IMR-90 (cell line): ENCODE measurements around the gene EPB41L4A. TPM values are rescaled to one million over a fixed set of nuclear protein-coding genes. Genes with fewer than 3 reads are reported as not detected.

ENCODE experiments used
- ATAC-seq: fragments of 200-7000 bp; cut with Tn5 transposase; 2 replicates; pipeline ENCODE4 v1.9.1; 2020; ENCODE audit warnings: low read depth, mild to moderate bottlenecking, moderate library complexity
- BruUV-seq: library from RNA; stranded (reverse); fragments of 400-500 nt; replicated peaks from 2 replicates; lab custom pipeline; 2021; lab: Mats Ljungman, UMichigan
- CTCF ChIA-PET: fragments of 300-600 bp; formaldehyde crosslinking; extraction: SDS; loops from one replicate; lab custom pipeline; 2021; ENCODE audit warnings: antibody characterized with exemption; lab: Yijun Ruan, JAX
- POLR2A ChIA-PET: fragments of 300-600 bp; sonication (Branson Sonifier 250); formaldehyde crosslinking; loops from one replicate; lab custom pipeline; 2022; ENCODE audit warnings: antibody characterized with exemption; ENCODE audit not compliant: unreplicated experiment; lab: Charles Lee
- DNase-seq: peaks from one replicate; pipeline ENCODE4 v3.0.0; 2013
- H2AFZ ChIP-seq: replicated peaks from 2 replicates; pipeline ENCODE3; 2013; ENCODE audit warnings: low read length, mild to moderate bottlenecking; ENCODE audit not compliant: poor library complexity
- H2AK5ac ChIP-seq: 2 replicates; pipeline ENCODE4 v1.6.1; 2013; ENCODE audit warnings: low read depth, low read length, inconsistent platforms
- H2AK9ac ChIP-seq: replicated peaks from 2 replicates; pipeline ENCODE3; 2013; ENCODE audit warnings: mild to moderate bottlenecking, low read depth, low read length, moderate library complexity; ENCODE audit not compliant: poor library complexity
- H2BK120ac ChIP-seq: 2 replicates; pipeline ENCODE4 v1.6.1; 2013; ENCODE audit warnings: low read depth, low read length, inconsistent platforms
- H2BK15ac ChIP-seq: 3 replicates; pipeline ENCODE4 v1.6.1; 2013; ENCODE audit warnings: low read depth, low read length, inconsistent platforms
- H2BK20ac ChIP-seq: 2 replicates; pipeline ENCODE4 v1.6.1; 2013; ENCODE audit warnings: low read depth, mild to moderate bottlenecking, inconsistent platforms, low read length, moderate library complexity
- H2BK5ac ChIP-seq: 2 replicates; pipeline ENCODE4 v1.6.1; 2013; ENCODE audit warnings: mild to moderate bottlenecking, low read depth, low read length, inconsistent platforms; ENCODE audit not compliant: poor library complexity, severe bottlenecking
- H3K14ac ChIP-seq: replicated peaks from 2 replicates; pipeline ENCODE4 v1.6.1; 2013; ENCODE audit warnings: low read depth, low read length, inconsistent platforms
- H3K18ac ChIP-seq: 2 replicates; pipeline ENCODE4 v1.6.1; 2013; ENCODE audit warnings: low read depth, low read length, control low read depth
- H3K23ac ChIP-seq: 2 replicates; pipeline ENCODE4 v1.6.1; 2013; ENCODE audit warnings: low read depth, low read length, inconsistent platforms
- H3K27ac ChIP-seq: 2 replicates; pipeline ENCODE4 v1.5.1; 2013; ENCODE audit warnings: mild to moderate bottlenecking, control low read depth, low read length; ENCODE audit not compliant: insufficient read depth
- H3K27me3 ChIP-seq: 2 replicates; pipeline ENCODE4 v1.6.1; 2013; ENCODE audit warnings: low read length; ENCODE audit not compliant: control insufficient read depth, insufficient read depth
- H3K36me3 ChIP-seq: 2 replicates; pipeline ENCODE4 v1.6.1; 2013; ENCODE audit warnings: low read length, mixed read lengths; ENCODE audit not compliant: control insufficient read depth, insufficient read depth
- H3K4ac ChIP-seq: 2 replicates; pipeline ENCODE4 v1.6.1; 2013; ENCODE audit warnings: low read depth, low read length, inconsistent platforms
- H3K4me1 ChIP-seq: 2 replicates; pipeline ENCODE4 v1.6.1; 2013; ENCODE audit warnings: low read length, mixed read lengths; ENCODE audit not compliant: control insufficient read depth, insufficient read depth
- H3K4me2 ChIP-seq: 2 replicates; pipeline ENCODE4 v1.6.1; 2013; ENCODE audit warnings: low read depth, mild to moderate bottlenecking, control low read depth, low read length, moderate library complexity
- H3K4me3 ChIP-seq: 2 replicates; pipeline ENCODE4 v1.5.1; 2013; ENCODE audit warnings: low read depth, mild to moderate bottlenecking, control low read depth, low read length, moderate library complexity; ENCODE audit not compliant: insufficient read depth
- H3K56ac ChIP-seq: 2 replicates; pipeline ENCODE4 v1.6.1; 2013; ENCODE audit warnings: low read length, inconsistent platforms; ENCODE audit not compliant: insufficient read depth; ENCODE audit errors: extremely low read depth
- H3K79me1 ChIP-seq, 2 experiments: 2 replicates each; pipeline ENCODE4 v1.6.1; 2013; ENCODE audit warnings: low read length in 2 of 2, inconsistent platforms in 1 of 2, low read depth in 1 of 2
- H3K9ac ChIP-seq: 2 replicates; pipeline ENCODE4 v1.6.1; 2013; ENCODE audit warnings: low read depth, low read length, control low read depth
- H3K9me1 ChIP-seq: 2 replicates; pipeline ENCODE4 v1.6.1; 2013; ENCODE audit warnings: low read length, inconsistent platforms; ENCODE audit not compliant: insufficient read depth
- H3K9me3 ChIP-seq: 2 replicates; pipeline ENCODE4 v1.6.1; 2013; ENCODE audit warnings: low read length; ENCODE audit not compliant: control insufficient read depth, insufficient read depth
- H4K20me1 ChIP-seq: 2 replicates; pipeline ENCODE4 v1.6.1; 2013; ENCODE audit warnings: low read length, inconsistent platforms; ENCODE audit not compliant: insufficient read depth
- H4K5ac ChIP-seq: 2 replicates; pipeline ENCODE4 v1.6.1; 2013; ENCODE audit warnings: mild to moderate bottlenecking, low read depth, low read length, control low read depth
- H4K8ac ChIP-seq, 2 experiments: 2 replicates each; pipeline ENCODE4 v1.6.1; 2013; ENCODE audit warnings: low read depth in 2 of 2, low read length in 2 of 2, control low read depth in 1 of 2, inconsistent platforms in 1 of 2
- H4K91ac ChIP-seq: 2 replicates; pipeline ENCODE4 v1.6.1; 2013; ENCODE audit warnings: low read depth, low read length, inconsistent platforms; ENCODE audit not compliant: insufficient read depth
- BHLHE40 ChIP-seq: fragments of 150-350 bp; IDR thresholded peaks from 2 replicates; pipeline ENCODE4 v1.6.1; 2016; ENCODE audit warnings: mild to moderate bottlenecking, low read depth, low read length
- CEBPB ChIP-seq: IDR thresholded peaks from 2 replicates; pipeline ENCODE4 v1.6.1; 2012; ENCODE audit warnings: low read depth, low read length, improper control_type of control experiment
- CHD1 ChIP-seq: IDR thresholded peaks from 2 replicates; pipeline ENCODE4 v1.6.1; 2012; ENCODE audit warnings: low read depth, low read length, improper control_type of control experiment
- CTCF ChIP-seq: conservative IDR thresholded peaks from 2 replicates; pipeline ENCODE4 v1.5.1; 2012; ENCODE audit warnings: mild to moderate bottlenecking, low read depth, low read length, improper control_type of control experiment
- FOS ChIP-seq: fragments of 150-350 bp; IDR thresholded peaks from 2 replicates; pipeline ENCODE4 v1.6.1; 2016; ENCODE audit warnings: low read depth, low read length
- MAFK ChIP-seq: IDR thresholded peaks from 2 replicates; pipeline ENCODE4 v1.6.1; 2012; ENCODE audit warnings: low read depth, low read length, improper control_type of control experiment
- MAZ ChIP-seq: IDR thresholded peaks from 2 replicates; pipeline ENCODE4 v1.6.1; 2012; ENCODE audit warnings: low read depth, mild to moderate bottlenecking, low read length, improper control_type of control experiment, moderate library complexity, borderline replicate concordance
- MXI1 ChIP-seq: IDR thresholded peaks from 2 replicates; pipeline ENCODE4 v1.6.1; 2012; ENCODE audit warnings: low read depth, mild to moderate bottlenecking, low read length, moderate library complexity, borderline replicate concordance
- NFE2L2 ChIP-seq: fragments of 150-350 bp; IDR thresholded peaks from 2 replicates; pipeline ENCODE4 v1.6.1; 2016; ENCODE audit warnings: low read depth, mild to moderate bottlenecking, low read length
- POLR2A ChIP-seq: IDR thresholded peaks from 2 replicates; pipeline ENCODE4 v1.6.1; 2012; ENCODE audit warnings: mild to moderate bottlenecking, low read depth, low read length
- RAD21 ChIP-seq: IDR thresholded peaks from 2 replicates; pipeline ENCODE4 v1.6.1; 2012; ENCODE audit warnings: low read length, improper control_type of control experiment
- RCOR1 ChIP-seq: IDR thresholded peaks from 2 replicates; pipeline ENCODE4 v1.6.1; 2012; ENCODE audit warnings: mild to moderate bottlenecking, low read length, improper control_type of control experiment; ENCODE audit not compliant: insufficient replicate concordance
- RFX5 ChIP-seq: IDR thresholded peaks from 2 replicates; pipeline ENCODE4 v1.8.0; 2012; ENCODE audit warnings: low read depth, mild to moderate bottlenecking, low read length, moderate library complexity
- SMC3 ChIP-seq: fragments of 150-350 bp; IDR thresholded peaks from 2 replicates; pipeline ENCODE4 v1.6.1; 2016; ENCODE audit warnings: low read depth, mild to moderate bottlenecking, antibody characterized with exemption, low read length, moderate library complexity
- WGBS, 2 experiments: methylation state at CpG; one replicate each; pipeline versions ENCODE4 v1.1.5 to v1.1.7; 2013; ENCODE audit warnings: missing lambda C conversion rate in 2 of 2; ENCODE audit not compliant: insufficient read length in 1 of 2; ENCODE audit errors: extremely low coverage in 2 of 2; 5-methylcytosine and 5-hydroxymethylcytosine counted together
- dilution Hi-C: fragments of 300-500 bp; cut with HindIII; formaldehyde crosslinking; loops from one replicate; pipeline ENCODE4 v1.14.3; 2018; ENCODE audit warnings: low sequenced_read_pairs; ENCODE audit not compliant: unreplicated experiment
- in situ Hi-C: fragments of 300-500 bp; cut with MboI; formaldehyde crosslinking; loops from 3 replicates; pipeline ENCODE4 v1.14.3; 2019; ENCODE audit warnings: low sequenced_read_pairs, inconsistent platforms, mixed read lengths
- intact Hi-C: fragments of 100-400 bp; cut with micrococcal nuclease; formaldehyde crosslinking; loops from 2 replicates; pipeline ENCODE4 v1.10.0; 2022
- polyA plus RNA-seq, 3 experiments: library from polyadenylated mRNA; depleted of rRNA; stranded (reverse); fragments of >200 nt; gene quantifications; 2 replicates each; pipeline ENCODE4 v1.2.3, GENCODE V29; 2012; ENCODE audit warnings: low replicate concordance in 1 of 3
- total RNA-seq: library from RNA; depleted of rRNA; stranded (reverse); fragments of >200 nt; gene quantifications from 2 replicates; pipeline ENCODE4 v1.2.3, GENCODE V29; 2012
- TF ChIP-seq, protein P1 (sequence below): fragments of 150-350 bp; IDR thresholded peaks from 2 replicates; pipeline ENCODE4 v1.6.1; 2016; ENCODE audit warnings: low read depth, mild to moderate bottlenecking, low read length, moderate library complexity, borderline replicate concordance
- TF ChIP-seq, protein P2 (sequence below): fragments of 150-350 bp; IDR thresholded peaks from 2 replicates; pipeline ENCODE4 v1.6.1; 2017; ENCODE audit warnings: mild to moderate bottlenecking, antibody characterized with exemption, low read length, low read depth

EPB41L4A gene
- total and polyA plus RNA-seq, 2 of the 4 experiments (the other 2 are of a cell fraction), result under 0.01 to 0.02 TPM

- no peak overlapping the region for H2BK5ac ChIP-seq
- H2BK15ac ChIP-seq, result no peak overlapping the region
- dilution Hi-C loops (no loop called here), in situ Hi-C loops (no loop called here), intact Hi-C loops (no loop called here)
- no peak overlapping the region for H2BK20ac ChIP-seq
- no peak overlapping the region for H4K91ac ChIP-seq
- no peak overlapping the region for H3K56ac ChIP-seq
- no peak overlapping the region for H2AFZ ChIP-seq
- H2AK9ac ChIP-seq, result no peak overlapping the region
- no peaks in the 10 kb centered on the region for H3K4me1 ChIP-seq
- ATAC-seq (no peak), DNase-seq (no peak)
- no peak overlapping the region for H2BK120ac ChIP-seq
- no peaks in the 10 kb centered on the region for H3K9me1 ChIP-seq
- no peak overlapping the region for H3K23ac ChIP-seq
- H3K79me1 ChIP-seq, result no peaks in the 10 kb centered on the region
- ChIA-PET POLR2A (no interaction called here), CTCF (no interaction called here)
- H3K4me3 ChIP-seq, result no peak overlapping the region
- no peak overlapping the region for H2AK5ac ChIP-seq
- H3K9me3 ChIP-seq, result no peaks in the 10 kb centered on the region
- no peak overlapping the region for H3K14ac ChIP-seq
- no peak overlapping the region for H3K27ac ChIP-seq
- no TSS peak for BruUV-seq
- H4K20me1 ChIP-seq, result no peaks in the 10 kb centered on the region
- no peak overlapping the region for H3K4ac ChIP-seq
- H3K4me2 ChIP-seq, result no peak overlapping the region
- no peak overlapping the region for H4K8ac ChIP-seq
- no peak overlapping the region for H3K18ac ChIP-seq
- no peak for TF ChIP-seq CTCF
- TF ChIP-seq MAFK, result no peak
- TF ChIP-seq BHLHE40, result no peak
- TF ChIP-seq MXI1, result no peak
- TF ChIP-seq, protein P1, sequence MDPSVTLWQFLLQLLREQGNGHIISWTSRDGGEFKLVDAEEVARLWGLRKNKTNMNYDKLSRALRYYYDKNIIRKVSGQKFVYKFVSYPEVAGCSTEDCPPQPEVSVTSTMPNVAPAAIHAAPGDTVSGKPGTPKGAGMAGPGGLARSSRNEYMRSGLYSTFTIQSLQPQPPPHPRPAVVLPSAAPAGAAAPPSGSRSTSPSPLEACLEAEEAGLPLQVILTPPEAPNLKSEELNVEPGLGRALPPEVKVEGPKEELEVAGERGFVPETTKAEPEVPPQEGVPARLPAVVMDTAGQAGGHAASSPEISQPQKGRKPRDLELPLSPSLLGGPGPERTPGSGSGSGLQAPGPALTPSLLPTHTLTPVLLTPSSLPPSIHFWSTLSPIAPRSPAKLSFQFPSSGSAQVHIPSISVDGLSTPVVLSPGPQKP, result no peak
- no peak for TF ChIP-seq RFX5
- TF ChIP-seq CEBPB, result no peak
- TF ChIP-seq POLR2A, result no peak
- no peak for TF ChIP-seq CHD1
- TF ChIP-seq, protein P2, sequence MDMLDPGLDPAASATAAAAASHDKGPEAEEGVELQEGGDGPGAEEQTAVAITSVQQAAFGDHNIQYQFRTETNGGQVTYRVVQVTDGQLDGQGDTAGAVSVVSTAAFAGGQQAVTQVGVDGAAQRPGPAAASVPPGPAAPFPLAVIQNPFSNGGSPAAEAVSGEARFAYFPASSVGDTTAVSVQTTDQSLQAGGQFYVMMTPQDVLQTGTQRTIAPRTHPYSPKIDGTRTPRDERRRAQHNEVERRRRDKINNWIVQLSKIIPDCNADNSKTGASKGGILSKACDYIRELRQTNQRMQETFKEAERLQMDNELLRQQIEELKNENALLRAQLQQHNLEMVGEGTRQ, result no peak
- no peak for TF ChIP-seq RAD21
- TF ChIP-seq FOS, result no peak
- TF ChIP-seq MAZ, result no peak
- TF ChIP-seq NFE2L2, result no peak
- TF ChIP-seq SMC3, result no peak
- TF ChIP-seq RCOR1, result no peak
- H4K5ac ChIP-seq, result no peak overlapping the region
- no peaks in the 10 kb centered on the region for H3K36me3 ChIP-seq
- H3K9ac ChIP-seq, result no peak overlapping the region
- peaks cover 1% of the 10 kb centered on the region for H3K27me3 ChIP-seq
- 80% methylated on average over 2 of the region's 5 CpGs; no CpG with 5 or more reads in 1 of the 2 experiments for WGBS, 2 experiments
These were observed 164.8 kb downstream of the EPB41L4A start for GRCh38 chr5:112254303-112254702.
